HG02571 (cell line): Measurements from ENCODE around the gene PKD2.
"Not testable (repeated sequence)": the region's sequence is repeated elsewhere in the genome, so short reads cannot be mapped to it uniquely, and the experiment has no call there.

Experiments
- ATAC-seq: cut with Tn5 transposase; IDR thresholded peaks from one replicate; pipeline ENCODE4 v1.9.1; 2021; ENCODE audit warnings: mild to moderate bottlenecking, moderate library complexity; ENCODE audit not compliant: unreplicated experiment

Gene PKD2

GRCh38 chr4:88109123-88109881 lies 101.9 kb downstream of the PKD2 start:
- no peak for ATAC-seq

- ATAC-seq = no peak
Measured at GRCh38 chr4:88110826-88111225, 103.4 kb downstream of the PKD2 start.

- ATAC-seq = no peak
Measured at GRCh38 chr4:88112856-88113255, 105.4 kb downstream of the PKD2 start.

GRCh38 chr4:88115587-88115986 lies 108.2 kb downstream of the PKD2 start:
- ATAC-seq = no peak

- no peak for ATAC-seq
Measured at GRCh38 chr4:88119943-88120342, 112.5 kb downstream of the PKD2 start.

- not testable (repeated sequence) for ATAC-seq
Measured at GRCh38 chr4:88122260-88122659, 114.8 kb downstream of the PKD2 start.
